H1 (cell line): ENCODE results near the gene PGM2. TPM values are rescaled to one million over a fixed set of nuclear protein-coding genes. Genes with fewer than 3 reads are reported as not detected.

Source experiments
- CTCF ChIA-PET: fragments of 300-600 bp; sonication (Branson Sonifier 250); formaldehyde crosslinking; loops from one replicate; lab custom pipeline; 2021; ENCODE audit not compliant: partially characterized antibody; lab: Charles Lee
- POLR2A ChIA-PET: fragments of 300-600 bp; sonication (Branson Sonifier 250); formaldehyde crosslinking; loops from one replicate; lab custom pipeline; 2021; ENCODE audit warnings: inconsistent platforms; ENCODE audit not compliant: partially characterized antibody; lab: Charles Lee
- DNase-seq, 2 experiments: peaks; one replicate each; pipeline versions ENCODE4 v3.0.0 to v3.0.0-alpha.2; 2010 to 2022; ENCODE audit warnings: low spot score in 2 of 2, low read depth in 1 of 2, mixed read lengths in 1 of 2
- FAIRE-seq: peaks from 2 replicates; lab custom pipeline; 2011; peaks lifted over from hg19 to GRCh38; lab: Jason Lieb, UNC
- H2AFZ ChIP-seq: 2 replicates; pipeline ENCODE4 v1.8.1; 2012; ENCODE audit warnings: low read length, inconsistent platforms
- H2AK5ac ChIP-seq: 2 replicates; pipeline ENCODE4 v1.6.1; 2013; ENCODE audit warnings: low read depth, low read length
- H2BK120ac ChIP-seq: replicated peaks from 2 replicates; pipeline ENCODE3; 2013; ENCODE audit warnings: low read depth, low read length, inconsistent platforms
- H2BK12ac ChIP-seq: 2 replicates; pipeline ENCODE4 v1.6.1; 2013; ENCODE audit warnings: low read depth, low read length
- H2BK15ac ChIP-seq: 2 replicates; pipeline ENCODE4 v1.6.1; 2013; ENCODE audit warnings: low read length
- H2BK20ac ChIP-seq: 2 replicates; pipeline ENCODE4 v1.6.1; 2013; ENCODE audit warnings: low read length
- H2BK5ac ChIP-seq: 2 replicates; pipeline ENCODE4 v1.6.1; 2013; ENCODE audit warnings: low read depth, low read length
- H3K14ac ChIP-seq: 2 replicates; pipeline ENCODE4 v1.6.1; 2013; ENCODE audit warnings: inconsistent platforms; ENCODE audit not compliant: insufficient read length
- H3K18ac ChIP-seq: 2 replicates; pipeline ENCODE4 v1.6.1; 2013; ENCODE audit warnings: low read length; ENCODE audit errors: extremely low read depth
- H3K23ac ChIP-seq: 2 replicates; pipeline ENCODE4 v1.6.1; 2013; ENCODE audit warnings: inconsistent platforms; ENCODE audit not compliant: insufficient read length
- H3K23me2 ChIP-seq: 2 replicates; pipeline ENCODE4 v1.6.1; 2013; ENCODE audit warnings: low read depth, low read length
- H3K27ac ChIP-seq: 2 replicates; pipeline ENCODE4 v1.6.1; 2011; ENCODE audit warnings: low read depth, low read length, inconsistent platforms
- H3K27me3 ChIP-seq, 4 experiments: replicated peaks in 1 of 4; 1 replicate in 1 of 4; 2 replicates in 3 of 4; pipeline versions ENCODE4 v1.6.1 to v1.8.1; 2011 to 2013; ENCODE audit warnings: low read length in 3 of 4, mild to moderate bottlenecking in 3 of 4, inconsistent platforms in 2 of 4, mixed read lengths in 2 of 4, moderate library complexity in 1 of 4; ENCODE audit not compliant: control insufficient read depth in 3 of 4, insufficient read depth in 3 of 4; ENCODE audit errors: extremely low read depth in 1 of 4
- H3K36me3 ChIP-seq, 4 experiments: 2 replicates each; pipeline versions ENCODE4 v1.6.1 to v1.8.1; 2011 to 2013; ENCODE audit warnings: mild to moderate bottlenecking in 4 of 4, low read length in 3 of 4, moderate library complexity in 2 of 4, control low read depth in 1 of 4, inconsistent platforms in 1 of 4; ENCODE audit not compliant: insufficient read depth in 4 of 4, control insufficient read depth in 2 of 4
- H3K4ac ChIP-seq: replicated peaks from 2 replicates; pipeline ENCODE3; 2013; ENCODE audit warnings: low read length, low read depth, mixed read lengths, inconsistent platforms; ENCODE audit not compliant: insufficient read length
- H3K4me1 ChIP-seq, 4 experiments: replicated peaks in 1 of 4; 1 replicate in 1 of 4; 2 replicates in 3 of 4; pipeline versions ENCODE4 v1.6.1 to v1.8.1; 2011 to 2013; ENCODE audit warnings: low read length in 3 of 4, inconsistent platforms in 2 of 4, mixed read lengths in 1 of 4; ENCODE audit not compliant: insufficient read depth in 4 of 4, control insufficient read depth in 3 of 4
- H3K4me2 ChIP-seq, 2 experiments: 2 replicates each; pipeline versions ENCODE4 v1.6.1 to v1.8.1; 2011 to 2013; ENCODE audit warnings: low read depth in 2 of 2, low read length in 2 of 2, control low read depth in 1 of 2, inconsistent platforms in 1 of 2, mild to moderate bottlenecking in 1 of 2; ENCODE audit not compliant: insufficient read depth in 1 of 2
- H3K4me3 ChIP-seq, 4 experiments: fragments of 200-600, 300-600 bp in 1 of 4; sonication (generic), shearing (Covaris generic), sonication (Bioruptor Twin) in 1 of 4; 2 replicates each; pipeline versions ENCODE4 v1.5.1 to v1.8.1; 2011 to 2016; ENCODE audit warnings: low read length in 4 of 4, low read depth in 3 of 4, control low read depth in 2 of 4, inconsistent platforms in 2 of 4, mild to moderate bottlenecking in 2 of 4, mixed read lengths in 1 of 4, moderate library complexity in 1 of 4; ENCODE audit not compliant: insufficient read depth in 2 of 4; ENCODE audit errors: extremely low read depth in 1 of 4
- H3K56ac ChIP-seq: replicated peaks from 2 replicates; pipeline ENCODE3; 2013; ENCODE audit warnings: low read depth, mild to moderate bottlenecking, mixed read lengths, low read length, inconsistent platforms; ENCODE audit not compliant: insufficient read length
- H3K79me1 ChIP-seq: 2 replicates; pipeline ENCODE4 v1.6.1; 2013; ENCODE audit warnings: low read depth, low read length, control low read depth
- H3K79me2 ChIP-seq, 2 experiments: 2 replicates each; pipeline versions ENCODE4 v1.6.1 to v1.8.1; 2012 to 2013; ENCODE audit warnings: low read length in 2 of 2, mild to moderate bottlenecking in 2 of 2, inconsistent platforms in 1 of 2; ENCODE audit not compliant: insufficient read depth in 2 of 2, control insufficient read depth in 1 of 2
- H3K9ac ChIP-seq, 4 experiments: replicated peaks in 1 of 4; 1 replicate in 1 of 4; 2 replicates in 3 of 4; pipeline versions ENCODE4 v1.6.1 to v1.8.1; 2011 to 2013; ENCODE audit warnings: low read depth in 3 of 4, low read length in 3 of 4, control low read depth in 2 of 4, mild to moderate bottlenecking in 2 of 4, moderate library complexity in 2 of 4, inconsistent platforms in 1 of 4; ENCODE audit errors: extremely low read depth in 1 of 4
- H3K9me3 ChIP-seq, 2 experiments: 2 replicates each; pipeline versions ENCODE4 v1.6.1 to v1.8.1; 2012 to 2013; ENCODE audit warnings: mild to moderate bottlenecking in 2 of 2, moderate library complexity in 2 of 2, control low read depth in 1 of 2, inconsistent platforms in 1 of 2, low read depth in 1 of 2, low read length in 1 of 2, mixed read lengths in 1 of 2; ENCODE audit not compliant: insufficient read depth in 2 of 2
- H4K20me1 ChIP-seq, 2 experiments: replicated peaks in 1 of 2; 2 replicates each; pipeline versions ENCODE3 to v1.8.1; 2011 to 2013; ENCODE audit warnings: inconsistent platforms in 2 of 2, low read length in 2 of 2, mild to moderate bottlenecking in 1 of 2; ENCODE audit not compliant: insufficient read depth in 2 of 2, control insufficient read depth in 1 of 2
- H4K5ac ChIP-seq: 2 replicates; pipeline ENCODE4 v1.6.1; 2013; ENCODE audit warnings: low read length, low read depth, mixed read lengths, inconsistent platforms; ENCODE audit not compliant: insufficient read length
- H4K8ac ChIP-seq: 2 replicates; pipeline ENCODE4 v1.8.0; 2013; ENCODE audit warnings: mild to moderate bottlenecking, moderate library complexity, low read length, inconsistent platforms; ENCODE audit not compliant: insufficient read depth; ENCODE audit errors: extremely low read depth
- H4K91ac ChIP-seq: replicated peaks from 2 replicates; pipeline ENCODE3; 2013; ENCODE audit warnings: low read length, mixed read lengths, inconsistent platforms; ENCODE audit not compliant: insufficient read length
- ATF2 ChIP-seq: IDR thresholded peaks from 2 replicates; pipeline ENCODE4 v1.6.1; 2012; ENCODE audit warnings: low read length, inconsistent platforms
- BCL11A ChIP-seq, 2 experiments: IDR thresholded peaks; one replicate each; pipeline ENCODE4 v1.6.1; 2011; ENCODE audit warnings: low read depth in 2 of 2, low read length in 2 of 2, mild to moderate bottlenecking in 2 of 2
- BRCA1 ChIP-seq: IDR thresholded peaks from 2 replicates; pipeline ENCODE4 v1.6.1; 2012; ENCODE audit warnings: low read depth, low read length, improper control_type of control experiment
- CBX5 ChIP-seq: fragments of 300-800, 300-1000 bp; sonication (generic); IDR thresholded peaks from 2 replicates; pipeline ENCODE4 v1.7.1; 2016; ENCODE audit warnings: antibody characterized with exemption, low read length, low read depth
- JUND ChIP-seq: IDR thresholded peaks from 2 replicates; pipeline ENCODE4 v1.6.1; 2011; ENCODE audit warnings: mild to moderate bottlenecking, improper control_type of control experiment, low read length
- KDM4A ChIP-seq: IDR thresholded peaks from one replicate; pipeline ENCODE4 v1.7.1; 2012; ENCODE audit warnings: low read depth, mild to moderate bottlenecking, moderate library complexity, low read length, inconsistent platforms; ENCODE audit not compliant: severe bottlenecking
- MAFK ChIP-seq: IDR thresholded peaks from 2 replicates; pipeline ENCODE4 v1.6.1; 2012; ENCODE audit warnings: low read depth, mild to moderate bottlenecking, improper control_type of control experiment, low read length
- PHF8 ChIP-seq: fragments of 200-600 bp; sonication (generic); conservative IDR thresholded peaks from 2 replicates; pipeline ENCODE4 v1.7.1; 2012; ENCODE audit warnings: low read depth, mild to moderate bottlenecking, inconsistent platforms, low read length, moderate library complexity
- POLR2AphosphoS5 ChIP-seq: IDR thresholded peaks from 2 replicates; pipeline ENCODE4 v1.6.1; 2011; ENCODE audit warnings: low read depth, low read length
- RBBP5 ChIP-seq: IDR thresholded peaks from 2 replicates; pipeline ENCODE4 v1.7.1; 2012; ENCODE audit warnings: low read depth, mild to moderate bottlenecking, inconsistent platforms, low read length, moderate library complexity, borderline replicate concordance
- SIN3A ChIP-seq, 2 experiments: IDR thresholded peaks in 1 of 2; conservative IDR thresholded peaks in 1 of 2; 2 replicates each; pipeline ENCODE4 v1.6.1; 2011 to 2012; ENCODE audit warnings: low read length in 2 of 2, improper control_type of control experiment in 1 of 2, low read depth in 1 of 2, mild to moderate bottlenecking in 1 of 2
- SP2 ChIP-seq: IDR thresholded peaks from 2 replicates; pipeline ENCODE4 v1.6.1; 2012; ENCODE audit warnings: mild to moderate bottlenecking, low read length, inconsistent platforms
- SUZ12 ChIP-seq: fragments of 200-600 bp; sonication (generic); IDR thresholded peaks from 2 replicates; pipeline ENCODE4 v1.6.1; 2012; ENCODE audit warnings: mild to moderate bottlenecking, inconsistent platforms, low read length, moderate library complexity, mixed read lengths
- WGBS, 2 experiments: shearing (Covaris generic) in 1 of 2; methylation state at CpG; one replicate each; pipeline versions ENCODE4 v1.1.6 to v1.1.7; 2013 to 2015; ENCODE audit warnings: low lambda C conversion rate in 2 of 2, mixed read lengths in 2 of 2, inconsistent platforms in 1 of 2, low coverage in 1 of 2, missing lambda C conversion rate in 1 of 2; ENCODE audit not compliant: insufficient replicate concordance in 2 of 2, insufficient coverage in 1 of 2, insufficient read length in 1 of 2; ENCODE audit errors: extremely low coverage in 1 of 2, missing lambda C conversion rate in 1 of 2; 5-methylcytosine and 5-hydroxymethylcytosine counted together
- polyA plus RNA-seq, 7 experiments: library from polyadenylated mRNA; depleted of rRNA in 3 of 7; stranded (reverse) in 5 of 7; unstranded in 2 of 7; fragments of >200 nt in 5 of 7; fragments of 200-250 nt in 2 of 7; gene quantifications; 1 replicate in 5 of 7; 2 replicates in 1 of 7; 4 replicates in 1 of 7; pipeline versions ENCODE4 v1.2.1 to v1.2.3, GENCODE V29; 2011 to 2013; ENCODE audit warnings: missing spikeins in 2 of 7, mixed read lengths in 2 of 7
- total RNA-seq: library from RNA; stranded (reverse); fragmentation: NEBNext Ultra II Directional; extraction: Animal tissue kit (Norgen Biotek cat#: 25700); gene quantifications from 2 replicates; pipeline ENCODE4 v1.2.1, GENCODE V29; 2021

The PGM2 gene
- total and polyA plus RNA-seq, 2 of the 8 experiments (the other 6 are each of a cell fraction or from before 2014, with no cell fraction given), result 7.7 to 38.0 TPM

GRCh38 chr4:37910091-37910486 is 83.6 kb downstream of the PGM2 start:
- H4K20me1 ChIP-seq, result no peaks in the 10 kb centered on the region
- TF ChIP-seq BCL11A (IDR thresholded peaks at IDR 0.05; ENCODE audit: low read depth in 2 of 2, low read length in 2 of 2) (no peak), CBX5 (no peak), SUZ12 (no peak), MAFK (no peak), SIN3A (conservative IDR thresholded peaks at IDR 0.05 in 1 of 2, IDR thresholded peaks at IDR 0.05 in 1 of 2; ENCODE audit: low read depth in 1 of 2, low read length in 2 of 2) (no peak), RBBP5 (no peak), SP2 (no peak), BRCA1 (no peak), ATF2 (no peak), POLR2AphosphoS5 (no peak), PHF8 (no peak), JUND (no peak), KDM4A (no peak)

More at GRCh38 chr4:37910091-37910486, 83.6 kb downstream of the PGM2 start:
- Histone ChIP-seq H3K9ac (no peak overlapping the region), H3K18ac (no peak overlapping the region), H3K36me3 (no peaks in the 10 kb centered on the region), H3K27me3 (no peaks in the 10 kb centered on the region), H2BK120ac (no peak overlapping the region), H3K4me1 (no peaks in the 10 kb centered on the region; a peak in 1 of 7 replicates), H3K4me2 (no peak overlapping the region), H3K27ac (no peak overlapping the region), H2BK12ac (no peak overlapping the region), H4K91ac (no peak overlapping the region), H3K79me1 (no peaks in the 10 kb centered on the region), H4K8ac (no peak overlapping the region), H3K23me2 (no peaks in the 10 kb centered on the region), H2BK20ac (no peak overlapping the region), H3K9me3 (no peaks in the 10 kb centered on the region), H3K4ac (no peak overlapping the region), H3K14ac (no peak overlapping the region), H3K79me2 (no peaks in the 10 kb centered on the region), H3K56ac (no peak overlapping the region), H3K23ac (no peak overlapping the region), H2AK5ac (no peak overlapping the region), H2AFZ (no peak overlapping the region), H2BK15ac (no peak overlapping the region), H2BK5ac (no peak overlapping the region), H3K4me3 (no peak overlapping the region), H4K5ac (no peak overlapping the region)
- DNase-seq, result no peak
- POLR2A ChIA-PET, result no interaction called here
- WGBS, 2 experiments, result 87% methylated on average over 1 of the region's 1 CpG; no CpG with 5 or more reads in 1 of the 2 experiments
- FAIRE-seq, result no peak
- CTCF ChIA-PET, result interaction anchor here (1.3 kb wide), 1 partner anchor 126 kb away, joined by 5 read pairs; no protein-coding TSS in a partner anchor
